HG03457 (cell line): ENCODE data around the gene NPR3.
"Not testable (repeated sequence)": the region's sequence is repeated elsewhere in the genome, so short reads cannot be mapped to it uniquely, and the experiment has no call there.

Experiments used
- ATAC-seq: cut with Tn5 transposase; IDR thresholded peaks from one replicate; pipeline ENCODE4 v1.9.1; 2021; ENCODE audit warnings: moderate number of reproducible peaks; ENCODE audit not compliant: unreplicated experiment

The NPR3 gene

GRCh38 chr5:32760091-32760509, 49.0 kb downstream of the NPR3 start:
- ATAC-seq: no peak

- ATAC-seq: no peak
These were observed 54.1 kb downstream of the NPR3 start for GRCh38 chr5:32765266-32765665.

- ATAC-seq: no peak
These were observed 56.9 kb downstream of the NPR3 start for GRCh38 chr5:32767948-32768467.

GRCh38 chr5:32769711-32770110, 58.6 kb downstream of the NPR3 start:
- ATAC-seq: no peak

- no peak for ATAC-seq
These were observed 59.3 kb downstream of the NPR3 start for GRCh38 chr5:32770444-32770843.

- ATAC-seq: no peak
These were observed 59.9 kb downstream of the NPR3 start for GRCh38 chr5:32771037-32771436.

- ATAC-seq: no peak
These were observed 62.8 kb downstream of the NPR3 start for GRCh38 chr5:32773944-32774343.

- no peak for ATAC-seq
These were observed 65.1 kb downstream of the NPR3 start for GRCh38 chr5:32776200-32776599.

- no peak for ATAC-seq
These were observed 66.1 kb downstream of the NPR3 start for GRCh38 chr5:32777222-32777621.

- no peak for ATAC-seq
These were observed 66.6 kb downstream of the NPR3 start for GRCh38 chr5:32777733-32778132.

GRCh38 chr5:32778403-32778802, 67.3 kb downstream of the NPR3 start:
- ATAC-seq: no peak

GRCh38 chr5:32779754-32780415, 68.8 kb downstream of the NPR3 start:
- no peak for ATAC-seq

- ATAC-seq: no peak
These were observed 69.4 kb downstream of the NPR3 start for GRCh38 chr5:32780508-32780919.

- no peak for ATAC-seq
These were observed 72.5 kb downstream of the NPR3 start for GRCh38 chr5:32783661-32784060.

GRCh38 chr5:32785611-32786254, 74.6 kb downstream of the NPR3 start:
- ATAC-seq: no peak

GRCh38 chr5:32786311-32786710, 75.2 kb downstream of the NPR3 start:
- ATAC-seq: no peak

- no peak for ATAC-seq
These were observed 79.4 kb downstream of the NPR3 start for GRCh38 chr5:32790411-32790951.

- ATAC-seq: no peak
These were observed 80.6 kb downstream of the NPR3 start for GRCh38 chr5:32791536-32792243.

- no peak for ATAC-seq
These were observed 83.0 kb downstream of the NPR3 start for GRCh38 chr5:32794086-32794485.

GRCh38 chr5:32802764-32803163, 91.6 kb downstream of the NPR3 start:
- no peak for ATAC-seq

- no peak for ATAC-seq
These were observed 92.5 kb downstream of the NPR3 start for GRCh38 chr5:32803656-32804055.

- not testable (repeated sequence) for ATAC-seq
These were observed 94.3 kb downstream of the NPR3 start for GRCh38 chr5:32805462-32805861.
